Astrocyte of the hippocampus (primary cell): ENCODE data around the gene GTF2H3.
A peak's percentile ranks its signal among the peaks of the same experiment; 100 is the strongest.

Source experiments
- DNase-seq: peaks from one replicate; pipeline ENCODE4 v3.0.0; 2011; ENCODE audit warnings: low read depth, low spot score

The GTF2H3 gene

DNA sequence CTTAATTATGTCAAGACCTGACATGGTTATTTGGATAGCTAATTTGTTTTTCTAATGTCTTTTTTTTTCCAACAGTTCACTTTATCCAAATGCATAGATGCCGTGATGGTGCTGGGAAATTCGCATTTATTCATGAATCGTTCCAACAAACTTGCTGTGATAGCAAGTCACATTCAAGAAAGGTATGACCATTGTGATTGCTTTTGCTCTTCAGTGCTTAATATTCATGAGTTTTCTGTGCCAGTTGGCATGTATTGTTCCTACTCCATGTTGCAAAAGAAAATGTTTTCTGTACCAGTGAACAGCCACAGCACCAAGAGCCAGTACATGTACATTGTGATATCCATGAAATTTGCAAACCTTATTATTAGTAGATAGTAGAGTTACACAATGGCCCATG lies 11.8 kb downstream of the GTF2H3 start:
- no peak for DNase-seq

DNA sequence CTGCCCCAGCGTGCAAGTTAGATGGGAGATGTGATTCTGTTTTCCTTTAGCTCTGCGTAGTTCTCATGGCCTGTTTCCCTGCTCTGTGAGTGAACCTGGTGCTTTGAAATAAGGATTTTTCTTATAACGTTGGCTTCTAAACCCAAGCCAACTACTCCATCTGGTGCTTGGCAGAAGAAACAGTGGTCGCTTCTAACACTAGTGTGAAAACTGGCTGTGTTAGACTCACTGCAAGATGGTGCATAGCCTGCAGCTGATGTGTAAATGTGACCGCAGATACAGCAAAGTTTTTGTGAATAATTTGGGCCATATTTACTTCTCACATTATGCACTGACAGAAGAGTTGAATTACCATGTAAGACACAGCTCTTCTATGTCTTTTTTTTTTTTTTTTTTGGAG lies 12.2 kb downstream of the GTF2H3 start:
- no peak for DNase-seq

- no peak for DNase-seq
Observed at GRCh38 chr12:123648401-123648800, 14.8 kb downstream of the GTF2H3 start.

- no peak for DNase-seq
Observed at GRCh38 chr12:123654129-123654701, 20.6 kb downstream of the GTF2H3 start.

DNA sequence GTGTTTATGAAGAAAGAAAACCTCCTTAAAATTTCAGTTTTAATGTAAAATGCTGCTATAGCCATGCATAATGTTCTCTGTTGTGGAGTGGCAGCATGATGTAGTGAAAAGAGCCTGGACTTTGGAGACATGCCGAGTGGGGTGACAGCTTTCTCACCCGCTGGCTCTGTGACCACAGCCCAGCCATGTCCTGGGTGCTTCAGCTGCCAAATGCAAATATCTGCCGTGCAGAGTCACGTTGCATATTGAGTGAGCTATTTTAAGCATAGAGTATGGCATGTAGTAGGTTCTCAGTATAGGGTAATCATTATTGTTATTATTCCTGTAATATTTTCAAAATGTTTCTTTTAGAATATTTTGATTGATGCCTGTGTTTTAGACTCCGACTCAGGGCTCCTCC lies 21.8 kb downstream of the GTF2H3 start:
- DNase-seq = peak; percentile 61

DNA sequence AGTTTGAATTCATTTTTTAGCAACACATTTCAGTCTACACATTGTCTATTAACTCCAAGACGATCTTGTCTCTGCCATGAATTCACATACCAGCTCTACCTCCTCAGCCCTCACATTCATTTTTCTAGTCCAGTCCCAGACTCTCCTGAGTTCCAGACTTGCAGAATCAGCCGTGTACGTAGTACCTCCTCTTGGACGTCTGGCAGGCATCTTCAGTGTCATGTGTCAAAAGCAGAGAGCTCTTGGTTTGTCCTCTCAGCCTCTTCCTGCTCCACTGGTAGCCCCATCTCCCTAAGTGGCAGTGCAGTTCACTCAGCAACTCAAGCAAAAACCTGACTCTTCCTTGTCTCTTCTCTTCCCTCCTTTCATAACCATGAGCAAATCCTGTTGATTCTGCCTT lies 22.8 kb downstream of the GTF2H3 start:
- no peak for DNase-seq

- DNase-seq = no peak
Observed at GRCh38 chr12:123657211-123657610, 23.6 kb downstream of the GTF2H3 start.

DNA sequence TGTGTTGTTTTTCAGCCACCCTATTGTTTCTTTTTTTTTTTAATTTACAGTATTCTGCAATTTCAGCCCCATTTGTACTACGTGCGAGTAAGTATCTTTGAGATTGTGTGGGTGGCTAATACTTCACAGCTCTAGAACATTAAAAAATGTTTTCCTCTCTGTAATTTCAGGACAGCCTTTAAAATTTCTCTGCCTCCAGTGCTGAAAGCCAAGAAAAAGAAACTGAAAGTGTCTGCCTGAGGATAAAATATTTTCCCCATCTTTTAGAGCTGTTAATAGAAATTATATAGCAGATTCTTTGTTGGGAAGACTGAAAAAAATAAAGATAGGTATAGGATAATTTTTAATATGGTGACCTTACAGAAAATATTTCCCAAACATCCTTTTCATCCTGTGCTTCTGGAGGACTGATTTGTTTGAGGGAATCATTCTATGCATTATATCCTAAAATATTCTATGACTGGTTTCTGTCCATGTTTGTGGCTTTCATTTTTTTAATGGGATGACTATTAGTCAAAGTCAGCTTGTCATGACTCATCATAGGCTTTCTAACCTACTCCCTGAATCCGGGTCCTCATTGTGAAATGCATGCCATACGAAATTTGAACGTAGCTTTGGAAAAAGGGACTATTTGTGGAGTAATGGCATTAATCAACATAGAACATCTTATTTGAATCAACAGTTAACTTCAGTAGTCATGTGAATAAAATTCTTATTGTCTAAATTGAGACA lies 26.5 kb downstream of the GTF2H3 start:
- peak; percentile 63 for DNase-seq

GRCh38 chr12:123667771-123668170 lies 34.1 kb downstream of the GTF2H3 start:
- no peak for DNase-seq

GRCh38 chr12:123670882-123671728 lies 37.5 kb downstream of the GTF2H3 start, which contains the start of gene TCTN2:
Gene TCTN2, plus strand, starts transcription at chr12:123671113. Its CDS starts 128 bp downstream, at chr12:123671241.
- DNase-seq = peak; percentile 97

- peak; percentile 59 for DNase-seq
Observed at GRCh38 chr12:123671876-123672275, 38.2 kb downstream of the GTF2H3 start.

- no peak for DNase-seq
Observed at GRCh38 chr12:123675436-123675835, 41.8 kb downstream of the GTF2H3 start.

- DNase-seq = no peak
Observed at GRCh38 chr12:123676616-123677320, 43.1 kb downstream of the GTF2H3 start.

GRCh38 chr12:123678981-123679380 lies 45.4 kb downstream of the GTF2H3 start:
- DNase-seq = no peak

DNA sequence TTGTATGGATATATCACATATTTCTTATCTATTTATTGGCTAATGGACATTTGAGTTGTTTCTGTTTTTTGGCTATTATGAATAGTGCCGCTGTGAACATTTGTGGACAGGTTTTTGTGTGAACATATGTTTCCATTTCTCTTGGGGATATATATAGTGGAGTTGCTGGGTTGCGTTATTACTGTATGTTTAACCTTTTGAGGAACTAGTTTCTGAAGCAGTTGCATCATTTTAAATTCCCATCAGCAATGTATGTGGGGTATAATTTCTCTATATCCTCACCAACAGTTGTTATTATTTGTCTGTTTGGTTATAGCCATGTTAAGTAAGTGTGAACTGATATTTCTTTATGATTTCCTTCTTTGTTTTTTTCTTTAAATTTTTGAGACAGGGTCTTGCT lies 48.0 kb downstream of the GTF2H3 start:
- no peak for DNase-seq

DNA sequence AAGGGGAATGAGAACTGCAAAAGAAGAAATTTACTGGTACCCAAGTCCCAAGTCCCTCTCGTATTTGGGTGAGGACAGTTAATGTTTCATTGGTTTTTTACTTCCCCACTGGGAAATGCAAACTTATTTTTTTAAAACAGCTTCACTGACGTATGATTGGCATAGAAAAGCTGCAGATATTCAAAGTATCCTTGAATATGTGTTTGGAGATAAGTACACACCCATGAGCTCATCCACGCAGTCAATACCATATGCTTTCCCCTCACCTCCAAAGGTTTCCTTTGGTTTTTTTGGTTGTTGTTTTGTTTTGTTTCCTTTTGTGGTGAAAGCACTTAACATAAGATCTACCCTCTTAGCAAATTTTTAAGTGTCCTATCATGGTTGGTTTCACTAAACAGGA lies 50.3 kb downstream of the GTF2H3 start:
- no peak for DNase-seq

GRCh38 chr12:123686636-123687190 lies 53.1 kb downstream of the GTF2H3 start:
- DNase-seq = no peak

DNA sequence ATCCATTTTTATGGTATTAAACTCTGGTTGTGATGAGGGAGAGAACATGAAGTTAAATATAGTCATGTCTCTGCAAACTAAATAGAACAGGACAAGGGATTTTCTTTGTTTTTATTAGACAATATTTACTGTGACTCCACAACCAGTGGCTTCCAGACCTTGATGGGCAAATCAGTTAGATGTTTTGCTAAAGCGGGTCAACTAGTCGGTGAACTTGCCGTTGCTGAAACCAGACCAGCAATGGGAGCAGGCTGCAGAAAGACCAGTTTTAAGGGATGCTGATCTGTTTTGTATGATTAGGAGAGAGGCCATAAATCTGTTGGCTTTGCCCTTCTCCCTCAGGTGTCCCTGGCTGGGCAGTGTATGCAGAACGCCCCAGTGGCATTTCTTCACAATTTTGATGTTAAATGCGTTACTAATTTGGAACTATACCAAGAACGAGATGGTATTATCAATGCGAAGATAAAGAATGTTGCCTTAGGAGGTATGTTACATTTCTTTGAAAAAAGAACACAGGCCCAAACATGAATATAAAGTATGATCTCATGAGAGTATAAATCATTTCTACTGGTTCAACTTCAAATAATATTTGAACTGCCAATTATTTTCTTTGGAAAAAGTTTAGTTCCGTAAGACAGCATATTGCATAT lies 56.7 kb downstream of the GTF2H3 start:
- no peak for DNase-seq

DNA sequence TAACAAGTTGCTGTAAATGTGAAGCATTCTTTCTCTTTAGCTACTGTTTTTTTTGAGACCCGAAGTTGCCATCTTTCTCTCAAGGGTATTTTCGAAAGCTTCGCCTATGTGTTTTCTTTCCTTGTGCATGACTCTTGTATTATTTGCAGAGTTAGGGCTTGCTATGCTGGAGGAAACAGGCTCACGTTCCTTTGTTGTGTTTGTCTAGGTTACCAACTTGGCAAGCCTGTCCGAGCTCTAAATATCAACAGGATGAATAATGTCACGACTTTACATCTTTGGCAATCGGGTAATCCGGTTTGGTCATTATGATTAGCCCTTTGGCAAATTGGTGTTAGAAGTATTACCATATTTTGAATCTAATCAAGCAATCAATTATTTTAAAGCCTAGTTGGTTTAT lies 62.6 kb downstream of the GTF2H3 start:
- DNase-seq = peak; percentile 67

DNA sequence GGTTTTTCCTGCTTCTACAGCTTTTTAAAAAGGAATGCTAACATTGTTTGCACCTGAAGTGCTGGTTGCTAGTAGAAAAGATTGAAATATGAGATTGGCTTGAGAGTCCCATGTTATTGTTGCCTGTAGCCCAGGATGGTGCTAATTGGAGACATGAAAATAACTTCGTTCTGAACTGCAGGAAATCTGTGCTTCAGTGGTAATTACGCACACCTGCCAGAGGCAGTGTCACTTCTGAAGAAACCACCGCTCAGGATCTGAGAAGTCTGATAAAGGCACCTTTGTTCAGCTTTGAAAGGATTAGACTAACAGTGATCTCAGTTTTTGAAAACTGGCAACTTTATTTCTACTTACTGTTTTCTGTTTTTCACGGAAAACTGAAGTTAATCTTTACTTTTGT lies 63.0 kb downstream of the GTF2H3 start:
- DNase-seq = peak; percentile 34

- no peak for DNase-seq
Observed at GRCh38 chr12:123705935-123706334, 72.3 kb downstream of the GTF2H3 start.
